Tibial nerve (tissue), 4 donors: Measurements from ENCODE around the gene SMR3A. TPM values are rescaled to one million over a fixed set of nuclear protein-coding genes. Genes with fewer than 3 reads are reported as not detected.

Source experiments
- DNase-seq, 2 donors: peaks; one replicate each; pipeline ENCODE4 v3.0.0-alpha.2; 2019; ENCODE audit warnings: low spot score in 2 of 2
- H3K27ac ChIP-seq, 4 donors: fragments of 200-600 bp; sonication (generic) in 3 of 4; one replicate each; pipeline ENCODE4 v1.5.1; 2017 to 2019; ENCODE audit warnings: mild to moderate bottlenecking in 1 of 4
- H3K27me3 ChIP-seq, 2 donors: fragments of 200-600 bp; sonication (generic) in 1 of 2; one replicate each; pipeline versions ENCODE4 v1.5.1 to v1.6.0; 2017 to 2019
- H3K36me3 ChIP-seq, 3 donors: fragments of 200-600 bp; sonication (generic); one replicate each; pipeline ENCODE4 v1.5.1; 2018 to 2019
- H3K4me1 ChIP-seq, 4 donors: fragments of 200-600 bp; sonication (generic) in 3 of 4; one replicate each; pipeline ENCODE4 v1.5.1; 2017 to 2019
- H3K4me3 ChIP-seq, 4 donors: fragments of 200-600 bp; sonication (generic) in 3 of 4; one replicate each; pipeline ENCODE4 v1.5.1; 2017 to 2019; ENCODE audit warnings: mild to moderate bottlenecking in 1 of 4, moderate library complexity in 1 of 4
- H3K9me3 ChIP-seq, 4 donors: fragments of 200-600 bp; sonication (generic) in 3 of 4; one replicate each; pipeline ENCODE4 v1.5.1; 2017 to 2019
- EP300 ChIP-seq, 2 donors: sonication (generic); formaldehyde crosslinking; IDR thresholded peaks; one replicate each; pipeline ENCODE4 v1.6.1; 2017; ENCODE audit warnings: antibody characterized with exemption in 2 of 2, mild to moderate bottlenecking in 1 of 2
- POLR2A ChIP-seq, 2 donors: fragments of 450-650 bp; IDR thresholded peaks; one replicate each; pipeline ENCODE4 v1.6.1; 2017; ENCODE audit warnings: antibody characterized with exemption in 2 of 2, mild to moderate bottlenecking in 2 of 2, moderate library complexity in 2 of 2
- WGBS, 2 donors: methylation state at CpG; one replicate each; pipeline ENCODE4 v1.1.5; 2018; 5-methylcytosine and 5-hydroxymethylcytosine counted together
- total RNA-seq, 4 donors: library from RNA; depleted of rRNA; stranded (reverse); fragments of >200 nt; gene quantifications; one replicate each; pipeline ENCODE4 v1.1.0, GENCODE V29; 2016
- TF ChIP-seq, protein P1 (sequence below), 5 experiments: fragments of 200-600 bp in 3 of 5; fragments of 450-650 bp in 2 of 5; sonication (generic) in 3 of 5; IDR thresholded peaks; one replicate each; pipeline ENCODE4 v1.5.1; 2016 to 2019; ENCODE audit warnings: antibody characterized with exemption in 5 of 5, mild to moderate bottlenecking in 3 of 5, moderate library complexity in 2 of 5

Gene SMR3A
- total RNA-seq, 4 donors from 2014 or later = not detected

DNA sequence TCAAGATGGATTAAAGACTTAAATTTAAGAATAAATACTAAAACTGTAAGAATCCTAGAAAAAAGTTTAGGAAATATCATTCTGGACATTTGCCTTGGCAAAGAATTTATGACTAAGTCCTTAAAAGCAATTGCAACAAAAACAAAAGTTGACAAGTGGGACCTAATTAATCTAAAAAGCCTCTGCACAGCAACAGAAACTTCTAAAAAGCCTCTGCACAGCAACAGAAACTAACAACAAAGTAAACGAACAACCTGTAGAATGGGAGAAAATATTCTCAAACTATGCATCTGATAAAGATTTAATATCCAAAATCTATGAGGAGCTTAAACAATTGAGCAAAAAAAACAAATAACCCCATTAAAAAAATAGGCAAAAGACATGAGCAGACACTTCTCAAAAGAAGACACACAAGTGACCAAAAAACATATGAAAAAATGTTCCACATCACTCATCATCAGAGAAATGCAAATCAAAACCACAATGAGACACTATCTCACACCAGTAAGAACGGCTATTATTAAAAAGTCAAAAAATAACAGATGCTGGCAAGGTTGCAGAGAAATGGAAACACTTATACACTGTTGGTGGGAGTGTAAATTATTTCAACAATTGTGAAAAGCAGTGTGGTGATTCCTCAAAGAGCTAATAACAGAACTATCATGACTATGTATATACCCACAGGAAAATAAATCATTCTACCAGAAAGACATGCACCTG, 31.7 kb downstream of the SMR3A start:
- 73 to 80% methylated on average over 2 of the region's 2 CpGs for whole genome bisulfite sequencing, 2 donors

DNA sequence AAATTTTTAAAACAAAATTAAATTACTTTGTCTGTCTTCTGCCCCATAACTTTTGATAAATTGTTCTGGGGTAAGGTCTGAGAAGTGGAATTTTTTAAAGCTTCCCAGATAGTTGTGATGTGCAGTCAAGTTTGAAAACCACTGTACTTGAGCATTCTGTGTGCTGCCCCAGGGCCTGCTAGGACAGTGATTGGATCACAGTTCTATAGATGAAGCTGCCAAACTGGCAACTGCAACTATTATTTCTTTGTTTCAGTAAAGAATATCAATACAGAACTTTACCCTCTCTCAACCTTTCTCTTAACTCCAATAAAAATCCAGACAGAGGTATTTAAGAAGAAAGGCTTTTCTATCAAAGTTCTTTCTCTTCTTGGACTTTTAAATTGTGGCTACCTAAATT, 37.0 kb downstream of the SMR3A start, which contains the start of gene OPRPN:
Gene OPRPN (plus strand): TSS at position 361 of the 400 bp plus-strand sequence. CDS start 1,346 bp downstream, outside the sequence.
- H3K27me3 ChIP-seq = no peaks in the 10 kb centered on the region
- no peaks in the 10 kb centered on the region for H3K36me3 ChIP-seq
- no peaks in the 10 kb centered on the region for H3K9me3 ChIP-seq
- DNase-seq = no peak
- no peaks in the 10 kb centered on the region for H3K4me1 ChIP-seq
- no peak within 1 kb of the TSS for H3K4me3 ChIP-seq
- H3K27ac ChIP-seq = no peak within 1 kb of the TSS
- TF ChIP-seq, protein P1, sequence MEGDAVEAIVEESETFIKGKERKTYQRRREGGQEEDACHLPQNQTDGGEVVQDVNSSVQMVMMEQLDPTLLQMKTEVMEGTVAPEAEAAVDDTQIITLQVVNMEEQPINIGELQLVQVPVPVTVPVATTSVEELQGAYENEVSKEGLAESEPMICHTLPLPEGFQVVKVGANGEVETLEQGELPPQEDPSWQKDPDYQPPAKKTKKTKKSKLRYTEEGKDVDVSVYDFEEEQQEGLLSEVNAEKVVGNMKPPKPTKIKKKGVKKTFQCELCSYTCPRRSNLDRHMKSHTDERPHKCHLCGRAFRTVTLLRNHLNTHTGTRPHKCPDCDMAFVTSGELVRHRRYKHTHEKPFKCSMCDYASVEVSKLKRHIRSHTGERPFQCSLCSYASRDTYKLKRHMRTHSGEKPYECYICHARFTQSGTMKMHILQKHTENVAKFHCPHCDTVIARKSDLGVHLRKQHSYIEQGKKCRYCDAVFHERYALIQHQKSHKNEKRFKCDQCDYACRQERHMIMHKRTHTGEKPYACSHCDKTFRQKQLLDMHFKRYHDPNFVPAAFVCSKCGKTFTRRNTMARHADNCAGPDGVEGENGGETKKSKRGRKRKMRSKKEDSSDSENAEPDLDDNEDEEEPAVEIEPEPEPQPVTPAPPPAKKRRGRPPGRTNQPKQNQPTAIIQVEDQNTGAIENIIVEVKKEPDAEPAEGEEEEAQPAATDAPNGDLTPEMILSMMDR (IDR thresholded peaks at IDR 0.05) = no peak
- TF ChIP-seq EP300 (IDR thresholded peaks at IDR 0.05) (no peak), POLR2A (IDR thresholded peaks at IDR 0.05) (no peak)

More for the DNA sequence above, 31.7 kb downstream of the SMR3A start:
- DNase-seq = no peak
- Histone ChIP-seq H3K9me3 (no peaks in the 10 kb centered on the region), H3K36me3 (no peaks in the 10 kb centered on the region), H3K4me1 (no peaks in the 10 kb centered on the region), H3K4me3 (no peak overlapping the region), H3K27ac (no peak overlapping the region), H3K27me3 (no peaks in the 10 kb centered on the region)
- TF ChIP-seq EP300 (IDR thresholded peaks at IDR 0.05) (no peak), POLR2A (IDR thresholded peaks at IDR 0.05) (no peak)
- TF ChIP-seq, protein P1 (IDR thresholded peaks at IDR 0.05) = no peak

DNA sequence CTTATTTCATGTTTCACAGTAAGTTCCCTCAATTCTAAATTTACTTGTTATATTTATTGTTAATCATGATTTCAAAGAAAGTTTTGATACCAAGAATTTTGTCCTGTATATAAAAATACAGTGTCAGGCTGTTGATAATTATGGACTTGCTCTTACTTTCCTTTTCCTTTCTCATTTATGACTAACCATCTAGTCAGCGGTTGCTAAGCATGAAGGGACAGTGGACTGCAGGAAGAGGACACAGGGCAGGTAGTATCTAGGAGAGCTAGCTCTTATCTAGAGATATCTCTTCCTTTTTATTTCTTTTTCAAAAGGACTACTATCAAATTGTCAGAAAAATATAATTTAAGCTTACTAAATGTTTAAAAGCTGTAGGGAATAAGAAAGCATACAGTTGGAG, 38.8 kb downstream of the SMR3A start:
- Histone ChIP-seq H3K4me1 (no peaks in the 10 kb centered on the region), H3K27me3 (no peaks in the 10 kb centered on the region), H3K4me3 (no peak overlapping the region), H3K27ac (no peak overlapping the region), H3K36me3 (no peaks in the 10 kb centered on the region), H3K9me3 (no peaks in the 10 kb centered on the region)
- TF ChIP-seq EP300 (IDR thresholded peaks at IDR 0.05) = no peak
- no peak for TF ChIP-seq POLR2A (IDR thresholded peaks at IDR 0.05)
- TF ChIP-seq, protein P1 (IDR thresholded peaks at IDR 0.05) = no peak
- 84 to 95% methylated on average over 1 of the region's 1 CpG for WGBS, 2 donors
- no peak for DNase-seq

DNA sequence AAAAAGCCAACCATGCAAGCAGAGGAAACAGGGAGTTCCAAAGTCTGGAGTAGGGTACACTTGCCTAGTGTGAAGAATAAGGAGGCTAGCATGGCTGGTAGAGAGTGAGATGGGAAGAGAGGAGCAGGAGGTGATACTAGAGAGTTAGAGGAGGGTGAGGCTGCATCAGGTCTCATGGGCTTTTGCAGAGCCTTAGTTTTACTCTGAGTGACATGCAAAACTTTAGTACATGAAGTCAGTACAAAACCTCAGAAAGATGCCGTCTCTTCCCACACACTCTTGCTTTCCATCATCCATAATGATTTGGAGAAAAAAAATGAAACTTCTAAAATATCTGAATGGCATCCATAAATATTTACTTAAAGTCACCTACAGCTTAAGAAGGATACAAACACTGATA, 42.2 kb downstream of the SMR3A start:
- no peak for DNase-seq
- WGBS, 2 donors = 91 to 95% methylated on average over 1 of the region's 1 CpG
- Histone ChIP-seq H3K27ac (no peak overlapping the region), H3K9me3 (no peaks in the 10 kb centered on the region), H3K27me3 (no peaks in the 10 kb centered on the region), H3K4me3 (no peak overlapping the region), H3K4me1 (no peaks in the 10 kb centered on the region), H3K36me3 (no peaks in the 10 kb centered on the region)
- TF ChIP-seq POLR2A (IDR thresholded peaks at IDR 0.05) = no peak
- TF ChIP-seq EP300 (IDR thresholded peaks at IDR 0.05) = no peak
- TF ChIP-seq, protein P1 (IDR thresholded peaks at IDR 0.05) = no peak

DNA sequence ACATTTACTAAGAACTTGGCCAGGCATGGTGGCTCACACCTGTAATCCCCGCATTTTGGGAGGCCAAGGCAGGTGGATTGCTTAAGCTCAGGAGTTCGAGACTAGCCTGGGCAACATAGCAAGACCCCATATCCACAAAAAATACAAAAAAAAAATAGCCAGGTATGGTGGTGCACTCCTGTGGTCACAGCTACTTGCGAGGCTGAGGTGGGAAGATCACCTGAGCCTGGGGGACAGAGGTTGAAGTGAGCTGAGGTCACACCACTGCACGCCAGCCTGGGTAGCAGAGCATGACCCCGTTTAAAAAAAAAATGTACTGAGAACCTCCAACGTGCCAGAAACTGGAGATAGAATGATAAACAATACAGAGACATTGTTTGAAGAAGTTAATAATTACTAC, 45.2 kb downstream of the SMR3A start:
- no peak overlapping the region for H3K4me3 ChIP-seq
- no peaks in the 10 kb centered on the region for H3K36me3 ChIP-seq
- H3K27ac ChIP-seq = no peak overlapping the region
- H3K4me1 ChIP-seq = no peaks in the 10 kb centered on the region
- no peak for DNase-seq
- H3K9me3 ChIP-seq = no peaks in the 10 kb centered on the region
- no peaks in the 10 kb centered on the region for H3K27me3 ChIP-seq
- WGBS, 2 donors = 75 to 82% methylated on average over 6 of the region's 6 CpGs
- TF ChIP-seq POLR2A (IDR thresholded peaks at IDR 0.05) = no peak
- TF ChIP-seq EP300 (IDR thresholded peaks at IDR 0.05) = no peak
- TF ChIP-seq, protein P1 (IDR thresholded peaks at IDR 0.05) = no peak

Other genes with a start within 250 kb of the SMR3A start
- not detected for gene PRR27, start 206.5 kb upstream of the SMR3A start, total RNA-seq
- not detected for gene ODAM, start 165.0 kb upstream of the SMR3A start, total RNA-seq
- gene FDCSP, start 134.6 kb upstream of the SMR3A start, total RNA-seq = not detected
- not detected for gene CSN3, start 118.2 kb upstream of the SMR3A start, total RNA-seq
- gene CABS1, start 25.8 kb upstream of the SMR3A start, total RNA-seq = not detected
- gene SMR3B, start 22.4 kb downstream of the SMR3A start, total RNA-seq = not detected
- gene OPRPN, start 37.2 kb downstream of the SMR3A start, total RNA-seq = not detected
- gene MUC7, start 111.4 kb downstream of the SMR3A start, total RNA-seq = not detected
- not detected for gene AMTN, start 157.8 kb downstream of the SMR3A start, total RNA-seq
- gene AMBN, start 231.5 kb downstream of the SMR3A start, total RNA-seq = not detected